SK-N-SH (cell line): ENCODE data around the gene MYOD1. TPM values are rescaled to one million over a fixed set of nuclear protein-coding genes. Genes with fewer than 3 reads are reported as not detected.

Experiments
- CTCF ChIA-PET: fragments of 300-600, 350-600 bp; formaldehyde crosslinking; extraction: SDS; loops from one replicate; lab custom pipeline; 2021; lab: Yijun Ruan, JAX
- POLR2A ChIA-PET: fragments of 350-600 bp; sonication (Branson Sonifier 250); formaldehyde crosslinking; extraction: SDS; loops from one replicate; lab custom pipeline; 2020; ENCODE audit warnings: antibody characterized with exemption, inconsistent platforms; lab: Yijun Ruan, JAX
- DNase-seq: peaks from one replicate; pipeline ENCODE4 v3.0.0; 2012
- H2AFZ ChIP-seq: fragments of 200-600 bp; sonication (generic); 2 replicates; pipeline ENCODE4 v1.8.1; 2016; ENCODE audit warnings: antibody characterized with exemption, mild to moderate bottlenecking, low read depth
- H3F3A ChIP-seq: fragments of 200-600 bp; sonication (generic); replicated peaks from 2 replicates; pipeline ENCODE3; 2016; ENCODE audit warnings: antibody characterized with exemption, mild to moderate bottlenecking; ENCODE audit not compliant: insufficient read depth
- H3K27ac ChIP-seq, 2 experiments: fragments of 200-500 bp in 1 of 2; fragments of 200-600 bp in 1 of 2; sonication (Bioruptor generic) in 1 of 2; sonication (generic), shearing (Covaris generic) in 1 of 2; 2 replicates each; pipeline versions ENCODE4 v1.5.1 to v1.6.1; 2014 to 2016; ENCODE audit warnings: low read depth in 2 of 2, inconsistent platforms in 1 of 2, low read length in 1 of 2, mild to moderate bottlenecking in 1 of 2, mixed read lengths in 1 of 2
- H3K27me3 ChIP-seq: fragments of 200-600 bp; sonication (generic), shearing (Covaris generic); 2 replicates; pipeline ENCODE4 v1.6.1; 2016; ENCODE audit warnings: mixed run types; ENCODE audit not compliant: insufficient read depth
- H3K36me3 ChIP-seq, 2 experiments: fragments of 200-500 bp in 1 of 2; fragments of 200-600 bp in 1 of 2; sonication (Bioruptor generic) in 1 of 2; sonication (generic) in 1 of 2; replicated peaks in 1 of 2; 2 replicates each; pipeline versions ENCODE3 to v1.5.1; 2014 to 2016; ENCODE audit warnings: low read length in 1 of 2, mild to moderate bottlenecking in 1 of 2; ENCODE audit not compliant: insufficient read depth in 2 of 2, control insufficient read depth in 1 of 2
- H3K4me1 ChIP-seq, 2 experiments: fragments of 200-500 bp in 1 of 2; fragments of 200-600 bp in 1 of 2; sonication (Bioruptor generic) in 1 of 2; sonication (generic), shearing (Covaris generic) in 1 of 2; 2 replicates each; pipeline versions ENCODE4 v1.5.1 to v1.6.1; 2014 to 2016; ENCODE audit warnings: low read depth in 1 of 2, low read length in 1 of 2, mixed run types in 1 of 2; ENCODE audit not compliant: insufficient read depth in 2 of 2, control insufficient read depth in 1 of 2
- H3K4me2 ChIP-seq: fragments of 200-600 bp; sonication (generic), shearing (Covaris generic); 2 replicates; pipeline ENCODE4 v1.6.1; 2017; ENCODE audit warnings: mixed run types
- H3K4me3 ChIP-seq, 2 experiments: fragments of 200-500 bp in 1 of 2; fragments of 200-600 bp in 1 of 2; sonication (Bioruptor generic) in 1 of 2; sonication (generic), shearing (Covaris generic) in 1 of 2; 2 replicates each; pipeline versions ENCODE4 v1.5.1 to v1.8.1; 2014 to 2016; ENCODE audit warnings: low read depth in 2 of 2, inconsistent platforms in 1 of 2, low read length in 1 of 2, mild to moderate bottlenecking in 1 of 2, mixed read lengths in 1 of 2, moderate library complexity in 1 of 2
- H3K79me2 ChIP-seq: fragments of 200-600 bp; sonication (generic); 2 replicates; pipeline ENCODE4 v1.8.1; 2017; ENCODE audit warnings: mild to moderate bottlenecking; ENCODE audit not compliant: insufficient read depth
- H3K9ac ChIP-seq: fragments of 200-600 bp; sonication (generic); 2 replicates; pipeline ENCODE4 v1.6.1; 2017; ENCODE audit warnings: mixed run types
- H3K9me2 ChIP-seq: fragments of 200-600 bp; sonication (generic); 2 replicates; pipeline ENCODE4 v1.6.1; 2017; ENCODE audit warnings: mixed run types
- H3K9me3 ChIP-seq: fragments of 200-600 bp; sonication (generic); 2 replicates; pipeline ENCODE4 v1.6.1; 2017; ENCODE audit warnings: mixed run types, mild to moderate bottlenecking, moderate library complexity
- H4K20me1 ChIP-seq: fragments of 200-600 bp; sonication (generic); 2 replicates; pipeline ENCODE4 v1.6.1; 2017; ENCODE audit warnings: mild to moderate bottlenecking, mixed run types; ENCODE audit not compliant: insufficient read depth
- CHD2 ChIP-seq: fragments of 150-350 bp; IDR thresholded peaks from 2 replicates; pipeline ENCODE4 v1.6.1; 2018; ENCODE audit warnings: low read length; ENCODE audit not compliant: partially characterized antibody
- EP300 ChIP-seq, 2 experiments: IDR thresholded peaks; 2 replicates each; pipeline versions ENCODE4 v1.4.0 to v1.6.1; 2012; ENCODE audit warnings: borderline replicate concordance in 1 of 2, low read depth in 1 of 2, low read length in 1 of 2
- EZH2phosphoT487 ChIP-seq: fragments of 200-600 bp; sonication (generic); IDR thresholded peaks from 2 replicates; pipeline ENCODE4 v1.6.1; 2017; ENCODE audit warnings: low read depth, mixed run types, mild to moderate bottlenecking, antibody characterized with exemption, moderate library complexity, borderline replicate concordance
- GATA2 ChIP-seq: sonication (generic); formaldehyde crosslinking; IDR thresholded peaks from 2 replicates; pipeline ENCODE4 v1.5.0; 2020; ENCODE audit warnings: mild to moderate bottlenecking, missing genetic modification reagents
- IRF3 ChIP-seq: fragments of 150-350 bp; IDR thresholded peaks from 2 replicates; pipeline ENCODE4 v1.6.1; 2016; ENCODE audit warnings: mild to moderate bottlenecking, low read depth, low read length
- MAX ChIP-seq: IDR thresholded peaks from 2 replicates; pipeline ENCODE4 v1.4.0; 2012; ENCODE audit warnings: low read depth
- MEF2A ChIP-seq: IDR thresholded peaks from 2 replicates; pipeline ENCODE4 v1.4.0; 2012; ENCODE audit warnings: low read depth, borderline replicate concordance
- NFIC ChIP-seq: IDR thresholded peaks from 2 replicates; pipeline ENCODE4 v1.4.0; 2012; ENCODE audit warnings: borderline replicate concordance
- RFX5 ChIP-seq: IDR thresholded peaks from 2 replicates; pipeline ENCODE4 v1.6.1; 2012; ENCODE audit warnings: mild to moderate bottlenecking, improper control_type of control experiment, low read length
- RXRA ChIP-seq: IDR thresholded peaks from 2 replicates; pipeline ENCODE4 v1.4.0; 2012; ENCODE audit warnings: low read depth, mild to moderate bottlenecking, borderline replicate concordance
- TAF1 ChIP-seq: IDR thresholded peaks from 2 replicates; pipeline ENCODE4 v1.6.1; 2012; ENCODE audit warnings: low read depth, mild to moderate bottlenecking, low read length, moderate library complexity, borderline replicate concordance
- TCF12 ChIP-seq: IDR thresholded peaks from 2 replicates; pipeline ENCODE4 v1.4.0; 2012
- USF2 ChIP-seq: fragments of 150-350 bp; IDR thresholded peaks from 2 replicates; pipeline ENCODE4 v1.6.1; 2017; ENCODE audit warnings: antibody characterized with exemption, low read length, low read depth, borderline replicate concordance
- ZBTB33 ChIP-seq: IDR thresholded peaks from 2 replicates; pipeline ENCODE4 v1.4.0; 2012; ENCODE audit warnings: low read depth, borderline replicate concordance
- WGBS: methylation state at CpG from one replicate; pipeline ENCODE4 v1.1.6; 2017; ENCODE audit warnings: low lambda C conversion rate; 5-methylcytosine and 5-hydroxymethylcytosine counted together
- polyA plus RNA-seq, 3 experiments: library from polyadenylated mRNA; depleted of rRNA; stranded (reverse); fragments of >200 nt; gene quantifications; 2 replicates each; pipeline ENCODE4 v1.2.3, GENCODE V29; 2012

Gene MYOD1
- polyA plus RNA-seq, 1 of the 3 experiments (the other 2 are of a cell fraction), result not detected

- no peak for TF ChIP-seq RXRA
- no peak for TF ChIP-seq CHD2
- no peak for TF ChIP-seq EZH2phosphoT487
- no peak for TF ChIP-seq MEF2A
- TF ChIP-seq MAX, result no peak
- no peak for TF ChIP-seq TCF12
- TF ChIP-seq ZBTB33, result no peak
- TF ChIP-seq RFX5, result no peak
These were observed 31.3 kb upstream of the MYOD1 start (continued) for GRCh38 chr11:17687946-17688670.

- Histone ChIP-seq H3K79me2 (no peaks in the 10 kb centered on the region), H3F3A (no peaks in the 10 kb centered on the region), H3K27ac (no peak overlapping the region), H3K9me2 (no peaks in the 10 kb centered on the region), H3K36me3 (no peaks in the 10 kb centered on the region), H3K27me3 (peaks cover 6% of the 10 kb centered on the region; the same call in 1 of the 2 replicates), H3K4me3 (no peak overlapping the region), H3K4me1 (peaks cover 0 to 2% of the 10 kb centered on the region in 2 experiments; a peak in 1 of 4 replicates), H3K9ac (no peak overlapping the region), H3K4me2 (no peak overlapping the region), H4K20me1 (no peaks in the 10 kb centered on the region)
- CTCF ChIA-PET, result interaction anchor here (0.6 kb wide), 1 partner anchor 65 kb away, joined by 3 read pairs; no protein-coding TSS in a partner anchor
- DNase-seq, result no peak
- whole genome bisulfite sequencing, result 9% methylated on average over 2 of the region's 2 CpGs
- POLR2A ChIA-PET, result no interaction called here
- TF ChIP-seq USF2 (no peak), NFIC (no peak), RXRA (no peak), GATA2 (CRISPR knock-in tag) (no peak), EP300 (IDR thresholded peaks at IDR 0.05; ENCODE audit: borderline replicate concordance in 1 of 2, low read depth in 1 of 2, low read length in 1 of 2) (no peak), ZBTB33 (no peak), TAF1 (no peak), IRF3 (no peak)
- TF ChIP-seq, all 33 proteins: peak for 0
- Histone ChIP-seq H2AFZ (no peak overlapping the region), H3K9me3 (no peaks in the 10 kb centered on the region)
These were observed 27.8 kb upstream of the MYOD1 start for GRCh38 chr11:17691550-17691949.
